Neural progenitor cell (in vitro differentiated cells): Measurements from ENCODE around the gene HES3.

Source experiments
- CTCF ChIP-seq: fragments of 200-600 bp; sonication (generic); IDR thresholded peaks from 2 replicates; pipeline ENCODE4 v1.5.1; 2017; ENCODE audit warnings: antibody characterized with exemption, mild to moderate bottlenecking
- EZH2phosphoT487 ChIP-seq: fragments of 200-600 bp; sonication (generic); IDR thresholded peaks from 2 replicates; pipeline ENCODE4 v1.6.1; 2017; ENCODE audit warnings: antibody characterized with exemption

GRCh38 chr1:6263716-6264115, 19.7 kb downstream of the HES3 start:
- no peak for TF ChIP-seq CTCF
- no peak for TF ChIP-seq EZH2phosphoT487
